ENCODE results near the gene HLA-F.

- TF ChIP-seq CTCF (IDR thresholded peaks at IDR 0.05) (no peak), POLR2A (IDR thresholded peaks at IDR 0.05) (no peak)
Observed at GRCh38 chr6:29751480-29751879, 28.2 kb downstream of the HLA-F start.

Data from right lobe of liver (tissue), 4 donors.